GM12865 (cell line): Measurements from ENCODE around the gene GNG12.

ENCODE experiments used
- DNase-seq: peaks from one replicate; pipeline ENCODE4 v3.0.0; 2010; ENCODE audit warnings: low read depth
- H3K4me3 ChIP-seq: 2 replicates; pipeline ENCODE4 v1.5.1; 2011; ENCODE audit warnings: mild to moderate bottlenecking, low read depth, low read length, control low read depth
- TF ChIP-seq, protein P1 (sequence below): IDR thresholded peaks from 2 replicates; pipeline ENCODE4 v1.5.1; 2011; ENCODE audit warnings: low read length, control low read depth, low read depth, inconsistent platforms; ENCODE audit not compliant: insufficient read depth; ENCODE audit errors: missing control alignments

The GNG12 gene

GRCh38 chr1:67853704-67854103, 20.4 kb upstream of the GNG12 start:
- DNase-seq: peak; percentile 41
- no peak overlapping the region for H3K4me3 ChIP-seq
- TF ChIP-seq, protein P1, sequence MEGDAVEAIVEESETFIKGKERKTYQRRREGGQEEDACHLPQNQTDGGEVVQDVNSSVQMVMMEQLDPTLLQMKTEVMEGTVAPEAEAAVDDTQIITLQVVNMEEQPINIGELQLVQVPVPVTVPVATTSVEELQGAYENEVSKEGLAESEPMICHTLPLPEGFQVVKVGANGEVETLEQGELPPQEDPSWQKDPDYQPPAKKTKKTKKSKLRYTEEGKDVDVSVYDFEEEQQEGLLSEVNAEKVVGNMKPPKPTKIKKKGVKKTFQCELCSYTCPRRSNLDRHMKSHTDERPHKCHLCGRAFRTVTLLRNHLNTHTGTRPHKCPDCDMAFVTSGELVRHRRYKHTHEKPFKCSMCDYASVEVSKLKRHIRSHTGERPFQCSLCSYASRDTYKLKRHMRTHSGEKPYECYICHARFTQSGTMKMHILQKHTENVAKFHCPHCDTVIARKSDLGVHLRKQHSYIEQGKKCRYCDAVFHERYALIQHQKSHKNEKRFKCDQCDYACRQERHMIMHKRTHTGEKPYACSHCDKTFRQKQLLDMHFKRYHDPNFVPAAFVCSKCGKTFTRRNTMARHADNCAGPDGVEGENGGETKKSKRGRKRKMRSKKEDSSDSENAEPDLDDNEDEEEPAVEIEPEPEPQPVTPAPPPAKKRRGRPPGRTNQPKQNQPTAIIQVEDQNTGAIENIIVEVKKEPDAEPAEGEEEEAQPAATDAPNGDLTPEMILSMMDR: peak; percentile 64

- no peak overlapping the region for H3K4me3 ChIP-seq
- DNase-seq: no peak
- TF ChIP-seq, protein P1: no peak
These were observed 18.5 kb upstream of the GNG12 start for GRCh38 chr1:67851800-67852199.

DNA sequence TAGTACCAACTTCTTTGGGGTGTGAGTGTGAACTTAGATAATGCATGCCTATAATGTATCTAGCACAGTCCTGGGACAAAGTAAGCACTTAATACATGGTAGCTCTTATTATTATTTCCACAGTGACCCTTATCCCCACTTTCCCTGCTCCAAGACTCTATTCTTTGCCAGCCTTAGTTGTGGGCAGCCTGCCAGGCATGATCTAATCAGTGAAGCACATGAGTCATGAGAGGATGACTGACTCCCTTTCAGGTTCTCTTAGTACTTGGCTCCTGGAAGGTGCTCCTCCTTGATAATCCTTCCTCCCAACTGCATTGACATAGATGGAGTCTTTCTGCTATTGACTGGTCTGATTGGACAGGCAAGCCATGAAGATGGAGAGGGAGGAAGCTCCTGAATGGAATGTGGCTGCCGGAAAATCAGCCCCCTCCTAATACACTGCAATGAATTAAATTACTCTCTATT, 17.4 kb upstream of the GNG12 start:
- no peak for DNase-seq
- TF ChIP-seq, protein P1: no peak
- no peak overlapping the region for H3K4me3 ChIP-seq

GRCh38 chr1:67850151-67850551, 16.9 kb upstream of the GNG12 start:
- peak; percentile 25 for DNase-seq
- TF ChIP-seq, protein P1: peak; percentile 39
- H3K4me3 ChIP-seq: no peak overlapping the region

DNA sequence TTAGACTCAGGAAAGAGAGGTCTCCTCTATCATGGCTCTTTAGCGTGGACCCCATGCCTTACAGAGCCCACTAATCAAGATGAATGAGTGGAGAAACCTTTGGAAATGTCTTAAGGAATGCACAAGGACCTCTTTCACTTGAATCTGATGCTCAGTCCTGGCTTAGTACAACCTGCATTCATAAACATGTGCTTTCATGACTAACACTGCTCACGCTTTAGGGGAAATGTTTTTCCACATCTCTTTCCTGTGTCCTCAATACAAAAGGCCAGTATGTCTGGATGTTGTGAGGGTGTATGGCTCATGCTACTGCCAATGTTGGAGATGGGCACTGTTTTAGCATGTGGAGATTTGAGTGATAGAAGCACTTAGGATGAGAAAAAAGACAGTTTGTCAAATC, 14.2 kb upstream of the GNG12 start:
- TF ChIP-seq, protein P1: no peak
- DNase-seq: no peak
- H3K4me3 ChIP-seq: no peak overlapping the region

- H3K4me3 ChIP-seq: no peak overlapping the region
- TF ChIP-seq, protein P1: no peak
These were observed 13.3 kb upstream of the GNG12 start for GRCh38 chr1:67846538-67846937.

DNA sequence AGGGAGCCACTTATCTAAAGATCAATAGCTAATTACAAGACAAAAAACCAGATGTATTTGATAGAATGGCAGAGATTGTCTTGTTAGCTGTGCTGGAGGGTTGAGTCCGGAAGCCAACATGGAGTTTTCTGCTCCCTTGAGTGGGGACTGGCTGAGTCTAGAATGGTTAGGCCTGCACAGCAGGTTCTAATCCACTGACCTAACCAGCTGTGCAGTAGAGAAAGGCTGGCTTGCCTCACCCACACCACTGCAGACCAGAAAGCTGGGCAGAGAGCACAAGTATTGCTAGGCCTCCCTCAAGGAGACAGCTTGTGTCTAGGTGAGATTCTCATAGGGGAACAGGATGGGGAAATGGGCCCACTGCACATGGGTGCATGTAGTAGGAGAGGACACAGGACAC, 11.7 kb upstream of the GNG12 start:
- TF ChIP-seq, protein P1: no peak
- DNase-seq: no peak
- H3K4me3 ChIP-seq: no peak overlapping the region

More at GRCh38 chr1:67846538-67846937, 13.3 kb upstream of the GNG12 start:
- DNase-seq: no peak
